Activated CD8-positive, alpha-beta T cell treated with anti-CD3 and anti-CD28 coated beads for 36 hours (primary cell): ENCODE measurements around the gene SLC18A2. TPM values are rescaled to one million over a fixed set of nuclear protein-coding genes. Genes with fewer than 3 reads are reported as not detected.

Experiments used
- ATAC-seq: fragments of 200-7000 bp; cut with Tn5 transposase; one replicate; pipeline ENCODE4 v1.10.0; 2021; ENCODE audit warnings: mild to moderate bottlenecking, moderate library complexity
- CTCF ChIA-PET: fragments of 350-600 bp; sonication (Branson Sonifier 250); formaldehyde crosslinking; loops from one replicate; lab custom pipeline; 2021; ENCODE audit warnings: antibody characterized with exemption; lab: Charles Lee
- POLR2A ChIA-PET: fragments of 350-600 bp; sonication (Branson Sonifier 250); formaldehyde crosslinking; loops from one replicate; lab custom pipeline; 2021; ENCODE audit warnings: antibody characterized with exemption; lab: Charles Lee
- DNase-seq: peaks from one replicate; pipeline ENCODE4 v3.0.0-alpha.2; 2020
- H3K27ac Mint-ChIP-seq: one replicate; pipeline ENCODE4 v1.8.0; 2021; ENCODE audit warnings: mild to moderate bottlenecking, mixed read lengths
- H3K27me3 Mint-ChIP-seq: one replicate; pipeline ENCODE4 v1.8.0; 2021; ENCODE audit warnings: mixed read lengths
- H3K36me3 Mint-ChIP-seq: one replicate; pipeline ENCODE4 v1.8.0; 2021; ENCODE audit warnings: low read depth, mixed read lengths
- H3K4me1 Mint-ChIP-seq: one replicate; pipeline ENCODE4 v1.8.0; 2021; ENCODE audit warnings: low read depth, mixed read lengths
- H3K4me3 Mint-ChIP-seq: one replicate; pipeline ENCODE4 v1.8.0; 2021; ENCODE audit warnings: mild to moderate bottlenecking, moderate library complexity, mixed read lengths
- H3K9me3 Mint-ChIP-seq: one replicate; pipeline ENCODE4 v1.8.0; 2021; ENCODE audit warnings: mixed read lengths
- intact Hi-C: fragments of 100-400 bp; cut with micrococcal nuclease; formaldehyde crosslinking; loops from one replicate; pipeline ENCODE4 v1.10.0; 2022
- total RNA-seq, 2 experiments: library from RNA; stranded (reverse); gene quantifications; one replicate each; pipeline ENCODE4 v1.2.3, GENCODE V29; 2021
- TF ChIP-seq, protein P1 (sequence below): fragments of 200-600 bp; IDR thresholded peaks from one replicate; pipeline ENCODE4 v1.8.0; 2022; ENCODE audit warnings: antibody characterized with exemption, mild to moderate bottlenecking

Gene SLC18A2
- total RNA-seq, 2 experiments from 2014 or later, result 0.14 TPM; not detected in 1

DNA sequence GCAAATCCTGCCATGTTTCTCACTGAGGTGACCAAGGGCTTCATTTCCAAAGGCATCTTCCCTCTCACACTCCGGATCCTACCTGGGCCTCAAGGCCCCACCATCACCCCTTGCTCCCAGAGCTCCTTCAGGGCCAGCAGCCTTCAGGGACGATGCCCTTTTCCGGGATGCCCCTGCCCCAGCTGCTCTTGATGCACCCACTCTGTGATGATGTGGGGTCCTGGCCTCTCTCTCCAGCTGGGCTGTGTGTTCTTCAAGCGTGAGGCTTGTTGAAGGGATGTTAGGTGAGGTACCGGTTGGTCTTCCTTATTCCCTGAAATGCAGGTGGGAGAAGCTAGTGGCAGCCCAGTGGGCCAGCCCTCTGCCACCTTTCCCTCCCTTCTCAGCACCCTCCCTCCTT is 18.4 kb upstream of the SLC18A2 start:
- ChIA-PET POLR2A (no interaction called here), CTCF (interaction anchor here (2.0 kb wide), 1 partner anchor 97 kb away, joined by 7 read pairs; no protein-coding TSS in a partner anchor)
- peaks cover 10% of the 10 kb centered on the region for H3K27me3 Mint-ChIP-seq
- peaks cover 3% of the 10 kb centered on the region for H3K4me1 Mint-ChIP-seq
- H3K36me3 Mint-ChIP-seq, result no peaks in the 10 kb centered on the region
- no peaks in the 10 kb centered on the region for H3K9me3 Mint-ChIP-seq
- ATAC-seq (no peak), DNase-seq (no peak)
- TF ChIP-seq, protein P1, sequence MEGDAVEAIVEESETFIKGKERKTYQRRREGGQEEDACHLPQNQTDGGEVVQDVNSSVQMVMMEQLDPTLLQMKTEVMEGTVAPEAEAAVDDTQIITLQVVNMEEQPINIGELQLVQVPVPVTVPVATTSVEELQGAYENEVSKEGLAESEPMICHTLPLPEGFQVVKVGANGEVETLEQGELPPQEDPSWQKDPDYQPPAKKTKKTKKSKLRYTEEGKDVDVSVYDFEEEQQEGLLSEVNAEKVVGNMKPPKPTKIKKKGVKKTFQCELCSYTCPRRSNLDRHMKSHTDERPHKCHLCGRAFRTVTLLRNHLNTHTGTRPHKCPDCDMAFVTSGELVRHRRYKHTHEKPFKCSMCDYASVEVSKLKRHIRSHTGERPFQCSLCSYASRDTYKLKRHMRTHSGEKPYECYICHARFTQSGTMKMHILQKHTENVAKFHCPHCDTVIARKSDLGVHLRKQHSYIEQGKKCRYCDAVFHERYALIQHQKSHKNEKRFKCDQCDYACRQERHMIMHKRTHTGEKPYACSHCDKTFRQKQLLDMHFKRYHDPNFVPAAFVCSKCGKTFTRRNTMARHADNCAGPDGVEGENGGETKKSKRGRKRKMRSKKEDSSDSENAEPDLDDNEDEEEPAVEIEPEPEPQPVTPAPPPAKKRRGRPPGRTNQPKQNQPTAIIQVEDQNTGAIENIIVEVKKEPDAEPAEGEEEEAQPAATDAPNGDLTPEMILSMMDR, result no peak
- H3K27ac Mint-ChIP-seq, result no peak overlapping the region
- no peak overlapping the region for H3K4me3 Mint-ChIP-seq
- intact Hi-C loops, result no loop called here

DNA sequence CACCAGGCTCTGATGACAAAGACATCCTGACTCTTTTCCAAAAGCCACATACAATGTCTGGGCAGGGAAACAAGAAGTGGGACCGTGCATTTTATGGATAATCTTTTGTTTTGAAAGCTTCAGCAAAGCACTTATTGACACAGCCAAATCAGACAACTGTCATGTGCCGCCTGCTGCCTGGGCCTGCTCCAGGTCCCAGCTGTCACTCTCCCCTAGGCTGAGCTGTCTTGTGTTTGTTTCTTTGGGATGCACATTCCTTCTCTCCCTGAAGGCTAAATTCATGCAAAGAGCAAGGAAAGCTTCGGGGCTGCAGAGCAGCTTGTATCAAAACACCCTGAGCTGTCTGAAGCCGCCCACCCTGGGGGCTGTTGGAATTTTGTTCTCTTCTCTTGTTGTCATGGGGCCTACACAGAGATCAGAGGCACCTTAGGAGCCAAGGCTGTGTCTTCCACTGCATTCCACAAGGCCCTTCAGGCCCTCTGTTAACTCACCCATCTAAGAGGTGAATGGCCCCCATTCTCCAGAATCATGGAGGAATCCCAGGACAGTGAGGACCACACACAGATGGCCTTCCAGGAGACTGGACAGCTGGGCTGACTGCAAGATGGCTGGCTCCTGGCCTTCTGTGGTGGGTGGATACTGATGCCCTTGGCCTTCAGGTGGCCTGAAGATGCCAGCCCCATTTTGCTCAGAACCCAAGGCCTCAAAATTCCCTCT is 17.8 kb upstream of the SLC18A2 start:
- Mint-ChIP-seq H3K4me3 (no peak overlapping the region), H3K9me3 (no peaks in the 10 kb centered on the region), H3K27me3 (peaks cover 5% of the 10 kb centered on the region), H3K27ac (no peak overlapping the region), H3K4me1 (no peaks in the 10 kb centered on the region), H3K36me3 (no peaks in the 10 kb centered on the region)
- no peak for DNase-seq
- intact Hi-C loops, result no loop called here
- no peak for ATAC-seq
- TF ChIP-seq, protein P1, result no peak
- POLR2A ChIA-PET, result no interaction called here
- CTCF ChIA-PET, result interaction anchor here (0.7 to 2.0 kb wide), 2 partner anchors 97 to 1333 kb away, joined by 3 to 7 read pairs; no protein-coding TSS in a partner anchor

DNA sequence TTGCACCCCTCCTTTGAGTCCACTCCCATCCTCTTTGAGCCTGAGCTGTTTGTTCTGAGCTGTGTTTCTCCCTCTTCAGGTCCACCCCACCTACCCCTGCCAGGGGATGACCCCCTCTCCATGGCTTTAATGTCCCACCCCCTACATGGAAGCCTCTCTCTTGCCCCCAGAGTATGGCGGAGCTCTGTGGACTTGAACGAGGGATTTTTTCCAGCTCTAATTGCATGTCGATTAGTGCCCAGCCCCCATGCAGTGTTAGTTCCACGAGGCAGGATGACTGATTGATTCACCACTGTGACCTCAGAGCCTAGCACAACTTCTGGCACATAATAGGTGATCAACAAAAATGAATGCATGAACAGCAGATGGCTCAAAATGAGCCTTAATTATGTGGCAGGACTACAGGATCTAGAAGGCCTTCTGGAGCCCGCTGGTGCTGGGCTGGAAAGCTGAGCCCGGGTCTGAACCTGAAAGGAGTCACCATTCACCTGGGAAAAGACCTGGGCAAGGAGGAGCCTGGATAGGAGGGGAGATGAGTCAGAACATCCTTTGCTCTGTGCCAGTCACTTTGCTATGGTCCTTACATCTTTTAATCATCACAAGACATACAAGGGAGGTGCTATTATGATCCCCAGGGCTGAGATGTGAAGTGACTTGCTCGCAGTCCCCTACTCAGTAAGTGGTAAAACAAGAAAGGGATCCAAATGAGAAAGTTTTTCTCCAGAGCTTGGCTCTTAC is 17.1 kb upstream of the SLC18A2 start:
- no peaks in the 10 kb centered on the region for H3K4me1 Mint-ChIP-seq
- TF ChIP-seq, protein P1, result no peak
- H3K27me3 Mint-ChIP-seq, result peaks cover 5% of the 10 kb centered on the region
- no peak overlapping the region for H3K4me3 Mint-ChIP-seq
- H3K27ac Mint-ChIP-seq, result no peak overlapping the region
- DNase-seq, result no peak
- POLR2A ChIA-PET, result no interaction called here
- no peak for ATAC-seq
- intact Hi-C loops, result no loop called here
- CTCF ChIA-PET, result interaction anchor here (2.0 kb wide), 1 partner anchor 96 kb away, joined by 7 read pairs; no protein-coding TSS in a partner anchor
- H3K36me3 Mint-ChIP-seq, result no peaks in the 10 kb centered on the region
- H3K9me3 Mint-ChIP-seq, result no peaks in the 10 kb centered on the region

DNA sequence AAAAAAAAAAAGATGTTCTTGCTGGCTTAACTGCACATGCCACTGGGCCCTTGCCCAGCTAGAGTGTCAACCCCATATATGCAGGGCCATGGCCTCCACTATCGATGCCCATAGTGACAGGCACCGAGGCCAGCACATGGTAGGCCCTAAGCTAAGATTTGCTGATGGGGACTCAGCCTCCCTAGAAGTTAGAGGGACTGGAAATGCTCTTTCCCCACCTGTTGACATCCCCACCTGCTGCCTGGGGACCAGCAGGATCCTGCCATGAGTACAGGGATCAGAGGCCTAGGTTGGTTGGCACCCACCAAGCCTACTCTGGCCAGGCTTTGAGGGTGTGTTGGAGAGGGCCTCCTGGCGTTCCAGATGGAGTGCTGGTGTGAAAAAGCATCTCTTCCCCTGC is 16.0 kb upstream of the SLC18A2 start:
- DNase-seq, result no peak
- ChIA-PET POLR2A (no interaction called here), CTCF (interaction anchor here (1.9 to 3.4 kb wide), 2 partner anchors 7 to 93 kb away, joined by 8 to 28 read pairs; no protein-coding TSS in a partner anchor)
- intact Hi-C loops, result no loop called here
- Mint-ChIP-seq H3K27me3 (peaks cover 8% of the 10 kb centered on the region), H3K36me3 (no peaks in the 10 kb centered on the region), H3K4me1 (no peaks in the 10 kb centered on the region), H3K4me3 (no peak overlapping the region), H3K9me3 (no peaks in the 10 kb centered on the region), H3K27ac (no peak overlapping the region)
- no peak for ATAC-seq
- TF ChIP-seq, protein P1, result no peak
